ENCODE data around the gene RGS7. TPM values are rescaled to one million over a fixed set of nuclear protein-coding genes. Genes with fewer than 3 reads are reported as not detected.

The RGS7 gene
- total RNA-seq, 1 experiment from 2014 or later: 1.5 TPM

GRCh38 chr1:241167121-241167630, 189.8 kb downstream of the RGS7 start:
- H3K23ac ChIP-seq (ENCODE audit: insufficient read length, low read depth, low read length): no peak overlapping the region
- H2BK20ac ChIP-seq (ENCODE audit: low read depth, low read length, poor library complexity, severe bottlenecking): no peak overlapping the region
- H3T11ph ChIP-seq (ENCODE audit: low read length): no peak overlapping the region
- H3K4me2 ChIP-seq (ENCODE audit: insufficient read depth, insufficient read length, low read length): no peak overlapping the region
- no peak overlapping the region for H3K18ac ChIP-seq (ENCODE audit: insufficient read length, low read depth, low read length)
- DNase-seq: no peak
- Mint-ChIP-seq H3K27ac (no peak overlapping the region), H3K36me3 (ENCODE audit: insufficient read depth in 1 of 3, low read depth in 3 of 3) (no peaks in the 10 kb centered on the region; a peak in 2 of 7 replicates), H3K4me1 (peaks cover 39 to 42% of the 10 kb centered on the region in 2 experiments), H3K9me3 (no peaks in the 10 kb centered on the region; a peak in 2 of 5 replicates), H3K4me3 (no peak overlapping the region), H3K27me3 (ENCODE audit: low read depth) (no peaks in the 10 kb centered on the region)
- no peak overlapping the region for H3K4ac ChIP-seq (ENCODE audit: low read depth, low read length)
- H4K20me1 ChIP-seq (ENCODE audit: control insufficient read depth, insufficient read depth, insufficient read length): no peaks in the 10 kb centered on the region
- H4K5ac ChIP-seq (ENCODE audit: insufficient read length, low read depth, low read length): no peak overlapping the region
- no peak overlapping the region for H3K14ac ChIP-seq (ENCODE audit: insufficient read depth, low read length)
- no peak overlapping the region for H3K56ac ChIP-seq (ENCODE audit: insufficient read length, low read depth, low read length)
- no peak overlapping the region for H2BK12ac ChIP-seq (ENCODE audit: insufficient read length, low read depth, low read length)
- H4K91ac ChIP-seq (ENCODE audit: insufficient read length, low read depth, low read length): no peak overlapping the region
- no peaks in the 10 kb centered on the region for H3K79me1 ChIP-seq (ENCODE audit: insufficient read depth, low read depth, low read length, poor library complexity, severe bottlenecking)
- H2BK120ac ChIP-seq (ENCODE audit: low read depth, low read length, poor library complexity, severe bottlenecking): no peak overlapping the region
- H4K8ac ChIP-seq (replicated peaks; ENCODE audit: insufficient read length, low read depth, low read length): no peak overlapping the region
- H2AFZ ChIP-seq (ENCODE audit: low read length): no peak overlapping the region
- no peaks in the 10 kb centered on the region for H3K9me3 ChIP-seq (ENCODE audit: control insufficient read depth, low read depth, low read length)
- no peak overlapping the region for H2BK15ac ChIP-seq (ENCODE audit: low read depth, low read length)
- no CpG with 5 or more reads among the region's 14 CpGs for WGBS (ENCODE audit: extremely low coverage, insufficient read length, low lambda C conversion rate)
- H3K4me1 ChIP-seq (ENCODE audit: insufficient read depth, low read length): peaks cover 12% of the 10 kb centered on the region; the same call in 1 of the 2 replicates
- no peaks in the 10 kb centered on the region for H3K23me2 ChIP-seq (ENCODE audit: insufficient read length, low read depth, low read length, poor library complexity, severe bottlenecking)
- no peak overlapping the region for H2BK5ac ChIP-seq (ENCODE audit: insufficient read length, low read length)
- no peak for TF ChIP-seq CTCF (conservative IDR thresholded peaks at IDR 0.05)
- H3K9ac ChIP-seq (ENCODE audit: extremely low read depth, insufficient read length, low read length): no peak overlapping the region
- no peak overlapping the region for H2AK5ac ChIP-seq (ENCODE audit: insufficient read length, low read length)
- H3K27ac ChIP-seq (ENCODE audit: insufficient read length, low read depth, low read length): no peak overlapping the region
- no peaks in the 10 kb centered on the region for H3K79me2 ChIP-seq (ENCODE audit: insufficient read depth, low read length)
- H3K27me3 ChIP-seq (ENCODE audit: insufficient read depth, low read length): no peaks in the 10 kb centered on the region
